Activated CD4-positive, CD25-positive, alpha-beta regulatory T cell treated with anti-CD3 and anti-CD28 coated beads, Interleukin-2, amount 50 U/mL, for 72 hours (primary cell): ENCODE results near the gene NDUFS2.
A peak's percentile ranks its signal among the peaks of the same experiment; 100 is the strongest.
"Not testable (repeated sequence)": the region's sequence is repeated elsewhere in the genome, so short reads cannot be mapped to it uniquely, and the experiment has no call there.

ENCODE experiments used
- DNase-seq: peaks from one replicate; pipeline ENCODE4 v3.0.0; 2021

NDUFS2 gene

GRCh38 chr1:161222175-161223019 lies 20.2 kb downstream of the NDUFS2 start:
- DNase-seq = no peak

GRCh38 chr1:161223805-161224694 lies 21.9 kb downstream of the NDUFS2 start:
- no peak for DNase-seq

- not testable (repeated sequence) for DNase-seq
Measured at GRCh38 chr1:161224695-161225087, 22.5 kb downstream of the NDUFS2 start.

- no peak for DNase-seq
Measured at GRCh38 chr1:161225178-161225533, 23.0 kb downstream of the NDUFS2 start.

- DNase-seq = peak; percentile 84
Measured at GRCh38 chr1:161225534-161226319, 23.6 kb downstream of the NDUFS2 start, which contains the start of gene TOMM40L. Gene TOMM40L, plus strand, starts transcription at chr1:161226060. Its CDS starts 430 bp downstream, at chr1:161226490.

GRCh38 chr1:161226320-161226711 lies 24.1 kb downstream of the NDUFS2 start:
- no peak for DNase-seq

GRCh38 chr1:161226759-161227158 lies 24.6 kb downstream of the NDUFS2 start:
- DNase-seq = no peak

GRCh38 chr1:161227196-161227871 lies 25.2 kb downstream of the NDUFS2 start:
- peak; percentile 88 for DNase-seq

GRCh38 chr1:161228032-161228431 lies 25.9 kb downstream of the NDUFS2 start:
- no peak for DNase-seq

- DNase-seq = no peak
Measured at GRCh38 chr1:161229896-161230295, 27.7 kb downstream of the NDUFS2 start.

GRCh38 chr1:161230762-161231161 lies 28.6 kb downstream of the NDUFS2 start:
- DNase-seq = no peak

GRCh38 chr1:161233102-161233501 lies 30.9 kb downstream of the NDUFS2 start:
- DNase-seq = no peak

GRCh38 chr1:161235957-161236775 lies 34.0 kb downstream of the NDUFS2 start:
- DNase-seq = no peak

GRCh38 chr1:161238039-161238473 lies 35.9 kb downstream of the NDUFS2 start, which contains the start of gene NR1I3:
Gene NR1I3, minus strand, starts transcription at chr1:161238203. Its CDS starts 1,638 bp downstream, at chr1:161236565.
- DNase-seq = no peak

GRCh38 chr1:161241682-161242081 lies 39.5 kb downstream of the NDUFS2 start:
- no peak for DNase-seq

GRCh38 chr1:161242313-161242712 lies 40.1 kb downstream of the NDUFS2 start:
- no peak for DNase-seq

- DNase-seq = no peak
Measured at GRCh38 chr1:161244888-161245287, 42.7 kb downstream of the NDUFS2 start.

- DNase-seq = not testable (repeated sequence)
Measured at GRCh38 chr1:161250100-161250499, 47.9 kb downstream of the NDUFS2 start.

- DNase-seq = no peak
Measured at GRCh38 chr1:161250829-161251228, 48.7 kb downstream of the NDUFS2 start.

GRCh38 chr1:161251579-161251978 lies 49.4 kb downstream of the NDUFS2 start:
- no peak for DNase-seq

- not testable (repeated sequence) for DNase-seq
Measured at GRCh38 chr1:161255302-161255701, 53.1 kb downstream of the NDUFS2 start.
